Stomach (tissue), 9 donors: ENCODE data around the gene TERC. TPM values are rescaled to one million over a fixed set of nuclear protein-coding genes. Genes with fewer than 3 reads are reported as not detected.

Experiments
- DNase-seq, 2 donors: peaks; one replicate each; pipeline versions ENCODE4 v3.0.0 to v3.0.0-alpha.2; 2013 to 2019
- H3K27ac ChIP-seq, 5 donors: fragments of 200-600 bp in 4 of 5; sonication (generic) in 4 of 5; one replicate each; pipeline ENCODE4 v1.5.1; 2013 to 2019; ENCODE audit warnings: mild to moderate bottlenecking in 1 of 5, moderate library complexity in 1 of 5
- H3K27me3 ChIP-seq, 3 donors: fragments of 200-600 bp; sonication (generic); one replicate each; pipeline ENCODE4 v1.5.1; 2017 to 2019; ENCODE audit warnings: mixed run types in 1 of 3
- H3K36me3 ChIP-seq, 4 donors: fragments of 200-600 bp; sonication (generic); 1 replicate in 3 of 4; 2 replicates in 1 of 4; pipeline ENCODE4 v1.5.1; 2016 to 2019
- H3K4me1 ChIP-seq, 4 donors: fragments of 200-600 bp; sonication (generic); one replicate each; pipeline ENCODE4 v1.5.1; 2016 to 2019
- H3K4me3 ChIP-seq, 4 donors: fragments of 200-600 bp; sonication (generic) in 3 of 4; one replicate each; pipeline ENCODE4 v1.5.1; 2016 to 2019; ENCODE audit warnings: mild to moderate bottlenecking in 1 of 4
- H3K9me3 ChIP-seq, 4 donors: fragments of 200-600 bp; sonication (generic); one replicate each; pipeline ENCODE4 v1.5.1; 2016 to 2019
- CTCF ChIP-seq, 7 experiments: fragments of 450-650 bp in 4 of 7; fragments of 200-600 bp in 3 of 7; sonication (generic) in 3 of 7; IDR thresholded peaks; one replicate each; pipeline ENCODE4 v1.5.1; 2016 to 2019; ENCODE audit warnings: antibody characterized with exemption in 7 of 7, control low read depth in 2 of 7, mild to moderate bottlenecking in 1 of 7
- EP300 ChIP-seq: sonication (generic); formaldehyde crosslinking; IDR thresholded peaks from one replicate; pipeline ENCODE4 v1.6.1; 2017; ENCODE audit warnings: antibody characterized with exemption
- POLR2A ChIP-seq, 4 donors: fragments of 450-650 bp; IDR thresholded peaks; one replicate each; pipeline ENCODE4 v1.6.1; 2016; ENCODE audit warnings: antibody characterized with exemption in 4 of 4, control low read depth in 2 of 4, mild to moderate bottlenecking in 1 of 4, moderate library complexity in 1 of 4
- POLR2AphosphoS5 ChIP-seq, 3 donors: sonication (generic); formaldehyde crosslinking; IDR thresholded peaks; one replicate each; pipeline ENCODE4 v1.6.1; 2016; ENCODE audit warnings: antibody characterized with exemption in 3 of 3
- WGBS, 5 donors: extraction: QIAGEN DNeasy Blood & Tissue Kit in 3 of 5; methylation state at CpG; one replicate each; pipeline versions ENCODE4 v1.1.5 to v1.1.7; 2013 to 2018; 5-methylcytosine and 5-hydroxymethylcytosine counted together
- intact Hi-C: fragments of 100-400 bp; cut with DNase I; formaldehyde crosslinking; loops from one replicate; pipeline ENCODE4 v1.15.1; 2023; ENCODE audit warnings: low total_unique reads
- polyA plus RNA-seq, 3 donors: library from polyadenylated mRNA; stranded (reverse); fragments of 200-250 nt; gene quantifications; one replicate each; pipeline ENCODE4 v1.2.3, GENCODE V29; 2013
- total RNA-seq, 5 donors: library from RNA; depleted of rRNA; stranded (reverse); fragments of >200 nt; gene quantifications; one replicate each; pipeline versions ENCODE4 v1.1.0 to v1.2.3, GENCODE V29; 2014 to 2016
- donor health status: healthy with polysubstance abuse.
- donor health status: Bipolar disorder and iron deficiency.
- donor health status: healthy.

TERC gene
- total and polyA plus RNA-seq, 8 donors: 107 to 717 (median 249) TPM; not detected in 3

GRCh38 chr3:169792359-169792758 is 27.5 kb upstream of the TERC start:
- intact Hi-C loops: no loop called here
- Histone ChIP-seq H3K9me3 (no peaks in the 10 kb centered on the region), H3K4me1 (no peaks in the 10 kb centered on the region), H3K4me3 (no peak overlapping the region), H3K27me3 (no peaks in the 10 kb centered on the region), H3K27ac (no peak overlapping the region), H3K36me3 (peaks cover 3 to 50% (median 41%) of the 10 kb centered on the region in 4 donors)
- TF ChIP-seq CTCF (IDR thresholded peaks at IDR 0.05) (no peak), POLR2A (IDR thresholded peaks at IDR 0.05) (no peak), POLR2AphosphoS5 (IDR thresholded peaks at IDR 0.05) (no peak), EP300 (no peak)
- WGBS, 5 donors: 91 to 100% (median 100%) methylated on average over 1 of the region's 1 CpG
- no peak for DNase-seq

- H3K27me3 ChIP-seq: no peaks in the 10 kb centered on the region
- no peaks in the 10 kb centered on the region for H3K9me3 ChIP-seq
- no peak for TF ChIP-seq EP300
- H3K4me1 ChIP-seq: no peaks in the 10 kb centered on the region
- 82 to 89% (median 86%) methylated on average over 4 of the region's 4 CpGs for WGBS, 5 donors
- no peak overlapping the region for H3K4me3 ChIP-seq
- no peak for DNase-seq
- no peak overlapping the region for H3K27ac ChIP-seq
- intact Hi-C loops: no loop called here
- peaks cover 7 to 65% (median 54%) of the 10 kb centered on the region in 4 donors for H3K36me3 ChIP-seq
Measured at GRCh38 chr3:169790687-169791429, 26.0 kb upstream of the TERC start.

GRCh38 chr3:169790219-169790618 is 25.4 kb upstream of the TERC start:
- Histone ChIP-seq H3K4me3 (no peak overlapping the region), H3K27me3 (no peaks in the 10 kb centered on the region), H3K4me1 (no peaks in the 10 kb centered on the region), H3K9me3 (no peaks in the 10 kb centered on the region), H3K36me3 (peaks cover 11 to 71% (median 61%) of the 10 kb centered on the region in 4 donors), H3K27ac (no peak overlapping the region)
- intact Hi-C loops: no loop called here
- DNase-seq: no peak
- TF ChIP-seq CTCF (IDR thresholded peaks at IDR 0.05): no peak
- TF ChIP-seq POLR2AphosphoS5 (IDR thresholded peaks at IDR 0.05): no peak
- no peak for TF ChIP-seq POLR2A (IDR thresholded peaks at IDR 0.05)
- no peak for TF ChIP-seq EP300

GRCh38 chr3:169787791-169788190 is 22.9 kb upstream of the TERC start:
- TF ChIP-seq CTCF (IDR thresholded peaks at IDR 0.05) (no peak), POLR2A (IDR thresholded peaks at IDR 0.05) (no peak), POLR2AphosphoS5 (IDR thresholded peaks at IDR 0.05) (no peak), EP300 (no peak)
- Histone ChIP-seq H3K9me3 (no peaks in the 10 kb centered on the region), H3K27ac (no peak overlapping the region), H3K36me3 (peaks cover 16 to 92% (median 82%) of the 10 kb centered on the region in 4 donors), H3K4me1 (no peaks in the 10 kb centered on the region), H3K27me3 (no peaks in the 10 kb centered on the region), H3K4me3 (no peak overlapping the region)
- DNase-seq: no peak
- intact Hi-C loops: no loop called here
- 71 to 88% (median 84%) methylated on average over 1 of the region's 1 CpG for WGBS, 5 donors

GRCh38 chr3:169787120-169787519 is 22.3 kb upstream of the TERC start:
- no peaks in the 10 kb centered on the region for H3K27me3 ChIP-seq
- WGBS, 5 donors: 96 to 98% (median 97%) methylated on average over 4 of the region's 4 CpGs
- TF ChIP-seq CTCF (IDR thresholded peaks at IDR 0.05) (no peak), EP300 (no peak), POLR2AphosphoS5 (IDR thresholded peaks at IDR 0.05) (no peak), POLR2A (IDR thresholded peaks at IDR 0.05) (no peak)
- H3K4me3 ChIP-seq: no peak overlapping the region
- H3K27ac ChIP-seq: no peak overlapping the region
- no peaks in the 10 kb centered on the region for H3K9me3 ChIP-seq
- peaks cover 0 to under 1% (median 0%) of the 10 kb centered on the region in 4 donors for H3K4me1 ChIP-seq
- peaks cover 13 to 92% (median 82%) of the 10 kb centered on the region in 4 donors for H3K36me3 ChIP-seq
- intact Hi-C loops: no loop called here
- DNase-seq: no peak
